Memory B cell (primary cell): ENCODE data around the gene TMEM132E.

Experiments used
- ATAC-seq: fragments of 150-1000 bp; cut with Tn5 transposase; 2 replicates; pipeline ENCODE4 v1.10.0; 2021; ENCODE audit warnings: low read depth, mild to moderate bottlenecking, moderate library complexity
- DNase-seq, 2 donors: peaks; one replicate each; pipeline ENCODE4 v3.0.0; 2022; ENCODE audit warnings: low spot score in 2 of 2
- H3K27ac Mint-ChIP-seq: one replicate; pipeline ENCODE4 v1.8.0; 2022; ENCODE audit warnings: mild to moderate bottlenecking, moderate library complexity, mixed read lengths
- H3K27me3 Mint-ChIP-seq: one replicate; pipeline ENCODE4 v1.8.0; 2022; ENCODE audit warnings: mixed read lengths
- H3K36me3 Mint-ChIP-seq: one replicate; pipeline ENCODE4 v1.8.0; 2022; ENCODE audit warnings: mild to moderate bottlenecking, mixed read lengths
- H3K4me1 Mint-ChIP-seq: one replicate; pipeline ENCODE4 v1.8.0; 2022; ENCODE audit warnings: mixed read lengths
- H3K4me3 Mint-ChIP-seq: one replicate; pipeline ENCODE4 v1.8.0; 2022; ENCODE audit warnings: mild to moderate bottlenecking, moderate library complexity, mixed read lengths
- H3K9me3 Mint-ChIP-seq: one replicate; pipeline ENCODE4 v1.8.0; 2022; ENCODE audit warnings: mixed read lengths

The TMEM132E gene

DNA sequence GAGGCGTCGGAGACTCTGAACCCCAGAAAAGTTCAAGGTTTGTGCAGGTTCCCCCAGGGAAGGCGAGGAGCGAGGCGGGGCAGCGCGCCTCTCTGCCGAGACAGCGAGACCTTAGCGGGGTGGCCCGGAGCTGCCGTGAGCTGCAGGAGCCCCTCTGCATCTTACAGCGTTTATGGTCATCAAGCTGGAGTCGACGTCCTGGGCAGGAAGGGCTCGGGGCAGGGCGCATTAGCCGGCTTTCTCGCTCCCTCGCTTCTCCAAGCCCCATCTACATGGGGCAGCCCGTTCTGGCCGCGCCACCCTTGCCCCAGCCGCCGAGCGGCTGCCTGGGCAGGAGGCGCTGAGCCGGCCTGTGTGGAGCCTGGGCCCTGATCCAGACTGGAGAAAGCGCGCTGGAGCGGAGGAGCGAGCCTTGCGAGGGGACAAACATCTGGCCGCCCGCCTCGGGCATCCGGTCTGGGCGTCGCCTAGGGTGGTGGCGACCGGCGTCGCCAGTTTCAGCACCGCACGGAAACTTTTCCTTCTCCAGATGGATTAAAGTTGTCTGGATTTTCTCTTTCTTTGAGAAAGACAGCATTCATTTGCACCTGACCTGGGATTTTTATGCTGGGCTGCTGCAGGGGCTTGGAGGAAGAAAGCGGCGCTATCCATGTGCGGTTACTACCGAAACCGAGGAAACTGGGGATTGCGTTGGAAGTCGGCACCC is 750 bp downstream of the TMEM132E start:
- ATAC-seq (no peak), DNase-seq (no peak)
- peaks cover 10% of the 10 kb centered on the region for H3K4me1 Mint-ChIP-seq
- no peak overlapping the region for H3K27ac Mint-ChIP-seq
- H3K4me3 Mint-ChIP-seq: peak overlapping the region; percentile 63
- H3K36me3 Mint-ChIP-seq: no peaks in the 10 kb centered on the region
- H3K27me3 Mint-ChIP-seq: peaks cover 40% of the 10 kb centered on the region
- H3K9me3 Mint-ChIP-seq: no peaks in the 10 kb centered on the region

DNA sequence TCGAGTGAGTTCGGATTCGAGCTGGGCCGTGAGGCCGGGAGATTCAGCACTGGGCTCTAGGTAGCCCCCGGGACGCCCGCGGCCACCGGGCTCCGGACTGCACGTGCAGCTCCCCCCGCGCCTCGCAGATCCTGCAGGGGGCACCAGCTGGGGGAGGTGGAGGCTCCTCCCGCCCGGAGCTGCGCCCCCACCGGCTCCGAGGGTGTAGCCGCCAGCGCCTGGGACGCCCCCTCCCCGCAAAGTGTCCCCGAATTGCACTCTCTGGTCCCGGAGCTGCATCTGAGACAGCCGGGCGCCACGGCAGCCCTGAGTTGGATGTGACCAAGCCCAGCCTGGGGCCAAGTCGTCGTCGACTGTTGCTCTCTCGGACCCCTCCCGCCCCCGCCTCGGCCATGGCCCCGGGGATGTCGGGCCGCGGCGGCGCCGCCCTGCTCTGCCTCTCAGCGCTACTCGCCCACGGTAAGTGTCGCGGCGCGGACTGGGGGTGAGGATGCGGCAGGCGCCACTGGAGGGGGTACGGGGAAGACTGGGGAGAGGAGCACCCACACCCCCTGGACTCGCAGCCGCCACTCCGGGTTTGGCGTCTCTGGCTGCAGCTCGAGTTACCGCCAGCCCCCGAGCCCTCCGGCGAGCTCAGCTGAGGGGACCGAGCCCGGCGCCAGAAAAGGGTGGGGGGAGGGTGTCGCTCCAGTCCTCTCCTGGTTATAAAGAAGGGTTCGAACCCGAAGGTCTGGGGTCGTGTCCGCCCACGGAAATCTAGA is 1.5 kb downstream of the TMEM132E start:
- H3K9me3 Mint-ChIP-seq: no peaks in the 10 kb centered on the region
- H3K4me3 Mint-ChIP-seq: peak overlapping the region; percentile 41
- H3K4me1 Mint-ChIP-seq: peaks cover 10% of the 10 kb centered on the region
- no peak overlapping the region for H3K27ac Mint-ChIP-seq
- ATAC-seq (no peak), DNase-seq (no peak)
- peaks cover 41% of the 10 kb centered on the region for H3K27me3 Mint-ChIP-seq
- H3K36me3 Mint-ChIP-seq: no peaks in the 10 kb centered on the region

DNA sequence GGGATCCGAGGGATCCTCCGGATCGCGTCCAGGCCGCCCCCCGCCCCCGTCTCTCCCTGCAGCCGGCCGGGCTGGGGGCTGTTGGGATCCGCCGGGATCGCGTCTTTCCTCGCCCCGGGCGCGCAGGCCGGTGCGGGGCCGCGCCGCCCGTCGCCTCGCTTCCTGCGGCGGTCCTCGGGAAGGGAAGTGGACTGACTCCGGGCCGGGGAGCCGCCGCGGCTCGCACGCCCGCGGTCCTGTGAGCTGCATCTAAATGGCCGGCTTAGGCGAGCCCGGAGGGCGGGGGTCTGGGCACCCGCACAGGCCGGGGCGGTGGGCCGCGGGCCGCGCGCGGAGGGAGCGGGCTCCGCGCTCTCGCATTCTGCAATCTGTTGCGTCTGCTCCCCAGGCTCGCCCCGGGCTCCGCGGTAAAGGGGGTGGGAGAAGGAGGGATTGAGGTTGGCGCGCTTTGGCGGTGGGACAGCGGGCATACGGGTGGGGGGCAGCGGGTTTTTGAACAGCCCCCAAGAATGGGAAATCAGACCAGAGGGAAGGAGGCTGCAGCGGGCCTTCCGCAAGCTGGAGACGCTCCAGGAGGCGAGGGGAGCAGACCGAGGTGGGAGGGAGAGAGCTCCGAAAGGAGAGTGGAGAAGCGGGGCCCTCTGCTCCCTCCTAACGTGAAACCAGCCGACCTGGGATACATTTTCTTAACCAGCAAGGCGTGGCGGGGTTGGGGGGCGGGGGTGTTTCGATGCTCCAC is 2.2 kb downstream of the TMEM132E start:
- no peak for DNase-seq
- Mint-ChIP-seq H3K27me3 (peaks cover 43% of the 10 kb centered on the region), H3K9me3 (no peaks in the 10 kb centered on the region), H3K4me3 (no peak overlapping the region), H3K27ac (no peak overlapping the region), H3K4me1 (peaks cover 10% of the 10 kb centered on the region), H3K36me3 (no peaks in the 10 kb centered on the region)
- ATAC-seq: no peak

DNA sequence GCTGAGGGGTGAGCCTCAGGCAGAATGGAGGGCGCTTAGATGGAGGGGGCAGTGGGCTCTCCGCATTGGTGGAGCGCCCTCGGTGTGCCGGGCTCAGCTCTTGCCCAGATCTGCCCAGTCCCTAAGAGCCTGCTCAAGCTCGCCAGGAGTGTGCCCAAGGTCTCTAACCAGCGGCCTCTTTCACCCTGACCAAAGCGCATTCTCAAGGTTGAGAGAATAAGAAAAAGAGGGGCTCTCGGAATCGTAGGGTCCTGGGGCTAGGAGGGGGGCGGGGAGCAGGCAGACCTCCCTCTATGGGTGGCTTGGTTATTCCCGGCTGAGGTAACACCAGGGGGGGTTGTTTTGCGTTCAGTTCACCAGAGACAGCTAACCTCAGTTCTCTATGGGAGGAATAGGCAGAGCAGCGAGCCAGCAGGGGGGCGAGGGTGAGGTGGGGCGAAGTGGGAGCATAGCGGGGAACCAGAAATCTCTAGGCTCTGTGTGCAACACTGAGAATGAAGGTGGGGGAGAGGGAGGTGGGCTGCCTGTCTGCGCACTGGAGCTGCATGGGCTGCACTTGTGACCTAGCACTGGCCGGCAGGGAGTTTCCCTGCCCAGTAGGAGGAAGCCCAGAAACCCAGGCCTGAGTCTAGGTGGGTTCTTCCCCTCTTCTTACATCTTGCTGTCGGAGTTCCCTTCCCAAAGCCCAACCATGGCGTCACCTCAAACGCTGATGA is 3.0 kb downstream of the TMEM132E start:
- peaks cover 37% of the 10 kb centered on the region for H3K27me3 Mint-ChIP-seq
- H3K4me3 Mint-ChIP-seq: no peak overlapping the region
- H3K4me1 Mint-ChIP-seq: peaks cover 10% of the 10 kb centered on the region
- H3K36me3 Mint-ChIP-seq: no peaks in the 10 kb centered on the region
- ATAC-seq: no peak
- no peak for DNase-seq
- no peak overlapping the region for H3K27ac Mint-ChIP-seq
- H3K9me3 Mint-ChIP-seq: no peaks in the 10 kb centered on the region

DNA sequence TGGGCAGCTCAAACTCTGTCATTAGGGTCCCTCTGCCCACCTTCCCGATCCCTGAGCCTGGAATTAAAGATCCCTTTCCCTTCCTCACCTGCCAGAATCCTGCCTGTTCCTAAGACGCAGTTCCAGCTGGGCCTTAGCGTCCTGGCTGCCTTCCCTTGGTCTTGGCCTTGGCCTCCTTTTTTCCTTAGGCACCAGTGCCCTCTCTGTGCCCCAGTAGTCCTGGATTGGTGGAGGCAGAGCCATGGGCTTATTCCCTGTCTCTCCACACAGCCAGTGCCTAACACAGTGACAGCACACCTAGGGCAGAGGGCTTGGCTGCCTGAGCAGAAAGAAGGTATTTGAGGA is 3.5 kb downstream of the TMEM132E start:
- ATAC-seq (no peak), DNase-seq (no peak)
- Mint-ChIP-seq H3K36me3 (no peaks in the 10 kb centered on the region), H3K4me1 (peaks cover 10% of the 10 kb centered on the region), H3K27me3 (peaks cover 35% of the 10 kb centered on the region), H3K27ac (no peak overlapping the region), H3K9me3 (no peaks in the 10 kb centered on the region), H3K4me3 (no peak overlapping the region)

DNA sequence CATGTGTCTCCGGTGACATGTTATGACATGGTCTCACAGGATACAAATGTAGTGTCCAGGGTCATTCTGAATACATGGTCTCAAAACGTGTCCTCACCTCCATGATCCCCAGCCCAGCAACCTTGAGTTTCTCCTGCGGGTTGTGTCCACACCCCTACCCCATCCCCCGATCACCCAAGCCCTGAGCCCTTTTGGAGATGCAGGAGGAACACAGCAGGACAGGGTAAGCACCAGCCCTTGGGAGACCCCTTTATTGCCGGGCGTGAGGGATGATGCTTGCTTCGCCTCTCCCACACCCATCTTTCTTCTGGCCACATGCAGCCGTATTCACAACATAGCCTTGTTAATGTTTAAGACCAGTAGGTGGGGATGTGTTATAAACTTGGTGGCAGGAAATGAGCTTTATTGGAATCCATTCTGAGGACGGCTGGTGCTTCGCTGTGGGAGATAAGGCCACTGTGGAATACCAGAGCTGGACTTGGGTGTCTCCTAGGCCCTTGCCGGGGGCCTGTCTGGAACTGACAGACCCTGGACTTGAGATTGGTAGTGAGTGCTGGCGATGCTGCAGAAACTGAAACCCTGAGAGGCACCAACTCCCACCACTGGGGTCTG is 5.5 kb downstream of the TMEM132E start:
- peaks cover 2% of the 10 kb centered on the region for H3K4me1 Mint-ChIP-seq
- H3K36me3 Mint-ChIP-seq: no peaks in the 10 kb centered on the region
- DNase-seq (no peak), ATAC-seq (no peak)
- peaks cover 33% of the 10 kb centered on the region for H3K27me3 Mint-ChIP-seq
- no peak overlapping the region for H3K4me3 Mint-ChIP-seq
- no peak overlapping the region for H3K27ac Mint-ChIP-seq
- no peaks in the 10 kb centered on the region for H3K9me3 Mint-ChIP-seq

DNA sequence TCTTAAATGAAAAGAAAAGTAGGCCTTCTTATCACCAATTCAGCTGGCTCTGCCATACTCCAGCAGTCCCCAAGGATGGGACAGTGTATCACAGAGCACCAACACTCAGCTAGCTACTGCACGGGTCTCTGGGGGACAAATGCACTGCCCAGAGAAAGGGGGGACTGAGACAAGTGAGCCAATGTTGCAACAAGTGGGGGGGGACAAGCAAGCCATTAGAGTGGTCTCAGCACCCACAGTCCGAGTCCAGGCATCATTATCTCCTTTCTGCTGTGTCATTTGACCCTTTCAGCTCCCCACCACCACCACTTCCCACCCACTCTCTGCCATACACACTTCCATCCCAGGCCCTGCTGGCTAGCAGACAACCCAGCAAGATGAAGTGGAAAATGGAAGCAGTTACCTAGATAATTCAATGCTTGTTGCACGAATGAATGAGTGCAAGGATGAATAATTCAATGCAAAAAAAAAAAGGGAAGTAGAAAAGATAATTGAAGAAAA is 7.0 kb downstream of the TMEM132E start:
- Mint-ChIP-seq H3K4me1 (peaks cover 2% of the 10 kb centered on the region), H3K27ac (no peak overlapping the region), H3K9me3 (no peaks in the 10 kb centered on the region), H3K36me3 (no peaks in the 10 kb centered on the region), H3K27me3 (peaks cover 41% of the 10 kb centered on the region), H3K4me3 (no peak overlapping the region)
- DNase-seq (no peak), ATAC-seq (no peak)

DNA sequence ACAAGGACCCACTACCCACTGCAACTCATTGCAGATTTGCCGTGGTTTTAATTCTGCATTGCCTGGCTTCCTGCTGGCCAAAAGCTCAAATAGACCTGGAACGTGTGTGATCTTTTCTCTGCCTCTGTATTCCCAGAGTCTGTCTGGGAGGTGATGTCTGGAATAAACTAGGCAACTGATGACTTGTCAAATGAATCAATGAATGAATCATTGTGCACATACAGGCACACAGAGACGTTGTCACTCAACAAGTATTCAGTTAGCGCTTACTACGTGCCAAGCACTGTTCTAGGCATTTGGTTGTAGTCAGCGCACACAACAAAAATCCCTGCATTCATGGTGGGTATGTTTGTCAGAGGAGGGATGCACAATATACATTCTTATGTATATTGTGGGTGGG is 8.9 kb downstream of the TMEM132E start:
- Mint-ChIP-seq H3K27me3 (peaks cover 31% of the 10 kb centered on the region), H3K4me3 (no peak overlapping the region), H3K9me3 (no peaks in the 10 kb centered on the region), H3K36me3 (no peaks in the 10 kb centered on the region), H3K27ac (no peak overlapping the region), H3K4me1 (no peaks in the 10 kb centered on the region)
- DNase-seq (no peak), ATAC-seq (no peak)

DNA sequence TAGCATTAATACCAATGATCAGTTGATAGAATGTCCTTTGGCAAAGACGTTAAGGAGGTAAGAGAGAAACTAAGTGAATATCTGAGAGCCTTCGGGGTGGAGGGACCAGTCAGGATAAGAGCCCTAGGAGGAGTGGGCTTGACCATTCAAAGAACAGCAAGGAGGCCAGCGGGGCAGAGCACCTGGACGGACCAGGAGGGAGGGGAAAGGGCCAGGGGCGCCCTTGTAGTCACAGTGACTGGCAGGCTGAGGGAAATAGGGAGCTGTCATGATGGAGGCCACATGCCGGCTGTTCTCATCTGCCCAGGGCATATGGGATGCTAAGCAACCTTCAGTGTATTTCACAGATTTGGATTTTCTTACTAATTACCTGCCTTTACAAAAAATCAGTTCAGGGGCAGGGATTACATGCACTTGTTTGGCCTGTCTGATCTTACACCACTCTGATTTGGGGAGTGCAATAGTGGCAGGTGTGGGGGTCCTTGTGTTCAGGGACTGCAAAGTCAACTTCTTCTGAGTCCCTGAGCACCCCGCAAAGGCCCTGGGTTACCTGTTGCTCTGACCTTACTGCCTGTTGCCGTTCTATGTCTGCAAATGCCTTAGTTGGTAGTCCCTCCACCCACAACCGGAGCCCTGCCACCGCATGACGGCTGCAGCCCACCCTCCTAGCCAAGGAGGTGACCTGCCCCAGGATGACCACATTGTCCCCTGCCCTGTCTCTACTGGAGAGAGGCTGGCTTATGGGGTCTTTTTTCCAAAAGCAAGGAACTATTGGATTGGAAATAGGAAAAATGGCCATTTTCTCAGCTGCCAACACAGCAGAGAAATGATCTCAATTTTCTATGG is 10.0 kb downstream of the TMEM132E start:
- Mint-ChIP-seq H3K27me3 (peaks cover 27% of the 10 kb centered on the region), H3K27ac (no peak overlapping the region), H3K4me3 (no peak overlapping the region), H3K36me3 (no peaks in the 10 kb centered on the region), H3K4me1 (no peaks in the 10 kb centered on the region), H3K9me3 (no peaks in the 10 kb centered on the region)
- ATAC-seq (no peak), DNase-seq (no peak)

DNA sequence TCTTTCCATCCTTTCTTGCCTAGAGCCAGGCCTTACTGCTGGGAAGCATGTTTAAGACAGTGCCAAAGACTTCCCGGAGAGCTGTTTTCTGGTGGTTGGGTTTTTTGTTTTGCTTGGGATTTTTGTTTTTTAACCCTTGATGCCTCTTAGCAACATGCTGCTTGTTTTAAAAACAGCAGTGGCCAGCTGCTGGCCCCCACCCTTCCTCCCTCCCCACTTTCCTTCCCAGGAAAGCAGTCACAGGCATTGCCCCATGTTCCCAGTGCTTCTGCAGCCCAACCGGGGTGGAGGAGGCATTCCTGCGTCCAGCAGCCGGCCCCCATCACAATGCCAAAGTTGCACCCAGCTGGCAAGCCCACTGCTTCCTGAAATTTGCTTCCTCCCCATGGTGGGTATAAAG is 12.6 kb downstream of the TMEM132E start:
- H3K4me3 Mint-ChIP-seq: no peak overlapping the region
- no peaks in the 10 kb centered on the region for H3K36me3 Mint-ChIP-seq
- peaks cover 24% of the 10 kb centered on the region for H3K27me3 Mint-ChIP-seq
- DNase-seq: no peak
- no peaks in the 10 kb centered on the region for H3K4me1 Mint-ChIP-seq
- no peak for ATAC-seq
- no peaks in the 10 kb centered on the region for H3K9me3 Mint-ChIP-seq
- no peak overlapping the region for H3K27ac Mint-ChIP-seq

DNA sequence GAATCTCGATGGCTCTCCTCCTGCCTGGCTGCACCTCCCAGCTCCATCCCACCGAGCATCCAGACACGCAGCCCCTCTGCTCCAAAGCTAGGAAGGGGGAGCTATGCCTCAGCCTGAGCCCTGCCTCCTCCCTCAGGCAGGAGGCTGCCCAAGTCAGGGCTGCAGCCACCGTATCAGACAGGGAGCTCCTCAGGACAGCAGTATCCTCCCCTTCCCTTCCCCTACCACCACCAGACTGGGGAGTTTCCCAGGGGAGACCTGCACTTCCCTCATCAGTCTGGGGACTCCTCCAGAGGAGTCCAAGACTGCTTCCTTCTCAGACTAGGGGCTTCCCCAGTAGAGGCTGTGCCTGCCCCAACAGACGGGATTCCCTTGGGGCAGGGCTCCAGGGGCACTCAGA is 17.5 kb downstream of the TMEM132E start:
- peaks cover 17% of the 10 kb centered on the region for H3K27me3 Mint-ChIP-seq
- no peak overlapping the region for H3K27ac Mint-ChIP-seq
- no peaks in the 10 kb centered on the region for H3K4me1 Mint-ChIP-seq
- ATAC-seq (no peak), DNase-seq (no peak)
- no peaks in the 10 kb centered on the region for H3K9me3 Mint-ChIP-seq
- no peak overlapping the region for H3K4me3 Mint-ChIP-seq
- no peaks in the 10 kb centered on the region for H3K36me3 Mint-ChIP-seq

DNA sequence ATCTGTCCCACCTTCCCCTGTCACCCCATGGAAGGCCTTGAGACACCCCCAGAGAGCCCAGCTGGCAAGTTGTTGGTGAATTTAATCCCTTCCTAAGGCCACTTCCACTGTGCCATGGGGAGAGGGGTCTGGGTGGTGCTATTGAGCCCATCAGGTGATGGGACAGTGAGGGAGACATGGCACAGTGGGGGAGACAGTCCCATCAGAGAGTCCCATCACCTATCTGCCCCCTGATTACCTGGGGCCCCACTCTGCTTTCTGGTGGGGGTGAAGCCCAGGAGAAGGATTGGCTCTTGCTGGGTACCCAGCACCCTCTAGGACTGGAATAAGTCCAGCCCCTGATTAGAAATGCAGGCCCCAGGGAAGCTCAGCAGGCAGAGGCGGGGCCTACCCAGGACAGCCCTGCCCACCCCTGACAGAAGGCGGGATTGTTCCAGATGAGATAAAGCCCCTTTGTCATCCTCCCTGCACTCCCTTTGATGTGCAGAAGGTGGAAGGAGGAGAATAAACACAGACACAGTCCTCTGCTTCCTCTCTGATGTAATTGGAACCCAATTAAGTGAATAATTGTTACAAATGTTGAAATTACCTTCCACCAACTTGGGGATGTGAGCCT is 18.9 kb downstream of the TMEM132E start:
- Mint-ChIP-seq H3K36me3 (no peaks in the 10 kb centered on the region), H3K4me3 (no peak overlapping the region), H3K27ac (no peak overlapping the region), H3K4me1 (no peaks in the 10 kb centered on the region), H3K27me3 (peaks cover 20% of the 10 kb centered on the region), H3K9me3 (no peaks in the 10 kb centered on the region)
- DNase-seq (no peak), ATAC-seq (no peak)
